WI38 (cell line): Measurements from ENCODE around the gene CAPZB.

Experiments
- H3K4me3 ChIP-seq: 2 replicates; pipeline ENCODE4 v1.5.1; 2011; ENCODE audit warnings: low read depth, mild to moderate bottlenecking, control low read depth, low read length
- TF ChIP-seq, protein P1 (sequence below): IDR thresholded peaks from 2 replicates; pipeline ENCODE4 v1.5.1; 2012; ENCODE audit warnings: low read depth, mild to moderate bottlenecking, control low read depth, low read length

Gene CAPZB

DNA sequence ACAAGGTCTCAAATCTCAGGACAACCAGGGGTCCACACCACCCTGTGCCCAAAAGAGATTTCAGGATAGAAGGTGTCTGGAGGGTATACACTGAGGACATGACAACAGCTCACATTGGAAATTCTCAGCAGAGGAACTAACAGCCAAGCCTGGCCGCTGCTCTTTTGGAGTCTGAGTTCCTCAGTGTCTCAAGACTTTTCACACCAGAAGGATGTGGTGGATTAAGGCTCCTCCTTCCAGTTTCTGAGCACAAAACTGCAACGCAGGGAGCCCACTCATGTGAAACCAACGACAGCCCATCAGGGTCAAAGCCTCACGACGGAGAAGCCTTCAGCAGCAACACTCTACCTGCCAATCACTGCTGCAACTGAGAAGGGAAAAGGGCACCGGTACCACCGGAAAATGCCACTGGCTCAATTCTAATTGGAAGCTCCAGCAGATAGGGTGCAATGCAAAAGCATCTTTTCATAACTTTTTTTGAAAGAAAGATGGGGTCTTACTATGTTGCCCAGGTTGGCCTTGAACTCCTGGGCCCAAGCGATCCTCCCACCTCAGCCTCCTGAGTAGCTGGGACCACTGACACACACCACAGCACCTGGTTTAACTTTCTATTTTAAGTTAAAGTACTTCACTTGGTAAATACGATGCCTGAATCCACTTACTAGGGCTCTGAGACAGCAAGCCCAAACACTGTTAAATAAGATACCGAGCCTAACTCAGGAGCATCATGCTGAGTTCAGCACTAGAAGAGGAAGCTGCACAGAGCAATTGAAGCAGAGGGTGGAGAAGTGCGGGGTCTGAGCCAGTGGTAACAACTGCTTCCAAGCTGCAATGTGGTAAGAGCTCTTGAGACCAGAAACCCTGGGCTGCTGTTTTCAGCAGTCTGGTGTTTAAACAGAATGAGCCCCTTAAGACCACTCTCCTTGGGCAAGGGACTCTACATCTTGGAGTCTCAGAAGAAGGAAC, 7.8 kb downstream of the CAPZB start:
- TF ChIP-seq, protein P1, sequence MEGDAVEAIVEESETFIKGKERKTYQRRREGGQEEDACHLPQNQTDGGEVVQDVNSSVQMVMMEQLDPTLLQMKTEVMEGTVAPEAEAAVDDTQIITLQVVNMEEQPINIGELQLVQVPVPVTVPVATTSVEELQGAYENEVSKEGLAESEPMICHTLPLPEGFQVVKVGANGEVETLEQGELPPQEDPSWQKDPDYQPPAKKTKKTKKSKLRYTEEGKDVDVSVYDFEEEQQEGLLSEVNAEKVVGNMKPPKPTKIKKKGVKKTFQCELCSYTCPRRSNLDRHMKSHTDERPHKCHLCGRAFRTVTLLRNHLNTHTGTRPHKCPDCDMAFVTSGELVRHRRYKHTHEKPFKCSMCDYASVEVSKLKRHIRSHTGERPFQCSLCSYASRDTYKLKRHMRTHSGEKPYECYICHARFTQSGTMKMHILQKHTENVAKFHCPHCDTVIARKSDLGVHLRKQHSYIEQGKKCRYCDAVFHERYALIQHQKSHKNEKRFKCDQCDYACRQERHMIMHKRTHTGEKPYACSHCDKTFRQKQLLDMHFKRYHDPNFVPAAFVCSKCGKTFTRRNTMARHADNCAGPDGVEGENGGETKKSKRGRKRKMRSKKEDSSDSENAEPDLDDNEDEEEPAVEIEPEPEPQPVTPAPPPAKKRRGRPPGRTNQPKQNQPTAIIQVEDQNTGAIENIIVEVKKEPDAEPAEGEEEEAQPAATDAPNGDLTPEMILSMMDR = no peak
- no peak overlapping the region for H3K4me3 ChIP-seq

DNA sequence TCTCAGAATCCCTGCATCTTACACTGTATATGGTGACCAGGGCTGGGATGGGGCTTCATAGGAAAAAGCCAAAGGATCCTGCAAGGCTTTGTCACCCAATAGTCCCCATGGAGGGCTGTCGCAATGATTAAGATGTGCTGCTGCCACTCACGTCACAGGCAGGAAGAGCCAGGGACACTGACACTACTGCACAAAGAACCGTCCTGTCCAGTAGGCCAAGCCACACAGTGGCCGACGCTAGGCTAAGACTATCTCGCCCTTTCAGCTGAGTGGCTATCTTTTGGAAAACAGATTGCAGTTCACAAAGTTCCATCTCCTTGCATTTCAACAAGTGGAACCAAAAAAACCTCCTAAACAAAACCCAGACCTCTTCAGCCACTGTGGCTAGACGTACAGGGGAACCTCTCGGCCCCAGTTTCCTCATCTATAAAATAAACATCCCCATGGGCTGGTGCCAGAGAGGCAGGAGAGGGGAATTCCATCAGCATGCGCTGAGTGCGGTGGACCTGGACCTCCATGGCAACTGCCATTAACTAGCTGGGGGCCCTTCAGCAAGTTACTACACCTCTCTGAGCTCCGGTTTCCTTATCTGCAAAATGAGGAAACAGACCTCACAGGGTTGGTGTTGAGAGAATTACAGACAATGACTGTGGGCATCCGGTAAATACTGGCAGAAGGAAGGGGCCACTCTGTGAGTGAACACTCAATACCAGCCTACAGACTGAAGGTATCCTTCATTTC, 8.7 kb downstream of the CAPZB start:
- TF ChIP-seq, protein P1 = no peak
- H3K4me3 ChIP-seq = no peak overlapping the region

DNA sequence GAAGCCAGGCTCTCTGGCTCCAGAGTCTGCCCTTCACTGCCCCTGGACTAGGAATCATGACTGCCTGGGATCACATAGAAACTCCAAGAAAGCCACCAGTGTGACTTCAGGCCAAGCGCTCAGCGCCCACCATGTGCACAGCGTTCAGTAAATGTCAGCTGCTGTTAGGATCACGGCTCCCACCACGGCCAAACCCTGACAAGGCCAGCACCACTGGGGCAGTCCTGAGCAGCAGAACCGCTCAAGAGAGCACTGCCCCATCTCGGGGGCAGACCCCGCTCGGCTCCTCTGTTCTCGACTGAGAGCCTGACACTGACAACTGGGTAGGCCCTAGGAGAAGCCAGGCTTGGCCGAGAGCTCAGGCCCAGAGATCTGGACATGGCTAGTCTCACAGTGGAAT, 10.0 kb downstream of the CAPZB start:
- TF ChIP-seq, protein P1 = no peak

DNA sequence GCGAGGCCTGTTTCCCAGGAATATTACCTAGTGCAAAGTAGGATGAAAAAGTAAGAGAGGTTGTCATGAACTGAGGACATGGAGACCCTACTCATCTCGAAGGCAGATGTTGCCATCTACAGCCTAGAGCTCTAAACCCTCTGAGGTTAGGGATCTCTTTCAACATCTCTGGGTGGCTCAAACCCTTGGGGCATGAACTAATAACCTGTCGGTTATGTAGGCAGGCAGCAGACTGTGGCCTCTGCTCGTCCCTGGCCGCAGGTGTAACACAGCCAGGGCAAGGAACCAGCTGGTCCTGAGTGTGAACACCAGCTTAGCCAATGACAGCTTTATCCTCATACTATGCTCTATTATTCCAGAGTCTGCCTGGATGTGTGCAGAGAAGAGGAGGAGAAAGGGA, 13.2 kb downstream of the CAPZB start:
- TF ChIP-seq, protein P1 = no peak
- H3K4me3 ChIP-seq = no peak overlapping the region

More for the DNA sequence above, 10.0 kb downstream of the CAPZB start:
- H3K4me3 ChIP-seq = no peak overlapping the region

DNA sequence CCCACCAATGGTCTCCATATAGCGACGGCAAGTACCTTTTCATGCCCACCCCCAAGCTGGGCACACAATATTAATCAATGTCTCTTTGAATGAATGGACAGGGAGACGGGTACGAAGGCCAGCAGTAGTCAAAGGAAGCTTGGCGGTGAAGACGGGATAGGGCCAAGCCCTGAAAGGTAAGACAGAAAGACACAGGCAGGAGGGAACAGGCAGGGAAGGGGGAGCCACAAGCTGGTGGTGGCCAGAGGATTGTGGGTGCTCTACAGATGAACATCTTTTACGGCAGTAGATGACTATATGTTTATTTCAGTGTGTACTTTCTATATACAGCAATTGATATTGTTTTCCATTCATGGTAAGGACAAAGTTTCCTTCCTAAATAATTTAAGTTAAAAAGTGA, 16.3 kb downstream of the CAPZB start:
- TF ChIP-seq, protein P1 = no peak
- no peak overlapping the region for H3K4me3 ChIP-seq

GRCh38 chr1:19468397-19468956, 16.9 kb downstream of the CAPZB start:
- H3K4me3 ChIP-seq = no peak overlapping the region
- TF ChIP-seq, protein P1 = no peak
